LNCAP (cell line): ENCODE measurements around the gene HSF5.

Experiments
- TF ChIP-seq, protein P1 (sequence below): fragments of 450-650 bp; IDR thresholded peaks from 2 replicates; pipeline ENCODE4 v1.5.1; 2017; ENCODE audit warnings: mild to moderate bottlenecking

Gene HSF5

DNA sequence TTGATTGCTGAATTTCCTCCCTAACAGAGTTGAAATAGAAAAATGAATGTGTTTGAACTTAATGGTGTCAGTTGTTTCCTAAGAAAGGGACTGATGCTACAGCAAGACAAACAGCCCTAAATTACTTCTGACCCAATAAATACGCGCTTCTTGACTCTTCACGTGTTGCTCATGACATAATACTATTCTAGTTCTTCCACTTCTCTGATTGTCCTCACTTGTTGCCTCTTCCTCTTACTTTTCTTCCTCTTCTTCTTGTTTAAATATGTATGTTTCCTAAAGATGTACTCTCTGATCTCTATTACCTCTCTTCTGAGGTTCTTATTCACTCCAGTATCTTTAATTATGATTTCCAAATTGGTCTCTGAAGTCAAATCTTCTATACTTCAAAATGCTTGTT is 103.3 kb downstream of the HSF5 start:
- TF ChIP-seq, protein P1, sequence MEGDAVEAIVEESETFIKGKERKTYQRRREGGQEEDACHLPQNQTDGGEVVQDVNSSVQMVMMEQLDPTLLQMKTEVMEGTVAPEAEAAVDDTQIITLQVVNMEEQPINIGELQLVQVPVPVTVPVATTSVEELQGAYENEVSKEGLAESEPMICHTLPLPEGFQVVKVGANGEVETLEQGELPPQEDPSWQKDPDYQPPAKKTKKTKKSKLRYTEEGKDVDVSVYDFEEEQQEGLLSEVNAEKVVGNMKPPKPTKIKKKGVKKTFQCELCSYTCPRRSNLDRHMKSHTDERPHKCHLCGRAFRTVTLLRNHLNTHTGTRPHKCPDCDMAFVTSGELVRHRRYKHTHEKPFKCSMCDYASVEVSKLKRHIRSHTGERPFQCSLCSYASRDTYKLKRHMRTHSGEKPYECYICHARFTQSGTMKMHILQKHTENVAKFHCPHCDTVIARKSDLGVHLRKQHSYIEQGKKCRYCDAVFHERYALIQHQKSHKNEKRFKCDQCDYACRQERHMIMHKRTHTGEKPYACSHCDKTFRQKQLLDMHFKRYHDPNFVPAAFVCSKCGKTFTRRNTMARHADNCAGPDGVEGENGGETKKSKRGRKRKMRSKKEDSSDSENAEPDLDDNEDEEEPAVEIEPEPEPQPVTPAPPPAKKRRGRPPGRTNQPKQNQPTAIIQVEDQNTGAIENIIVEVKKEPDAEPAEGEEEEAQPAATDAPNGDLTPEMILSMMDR = no peak

DNA sequence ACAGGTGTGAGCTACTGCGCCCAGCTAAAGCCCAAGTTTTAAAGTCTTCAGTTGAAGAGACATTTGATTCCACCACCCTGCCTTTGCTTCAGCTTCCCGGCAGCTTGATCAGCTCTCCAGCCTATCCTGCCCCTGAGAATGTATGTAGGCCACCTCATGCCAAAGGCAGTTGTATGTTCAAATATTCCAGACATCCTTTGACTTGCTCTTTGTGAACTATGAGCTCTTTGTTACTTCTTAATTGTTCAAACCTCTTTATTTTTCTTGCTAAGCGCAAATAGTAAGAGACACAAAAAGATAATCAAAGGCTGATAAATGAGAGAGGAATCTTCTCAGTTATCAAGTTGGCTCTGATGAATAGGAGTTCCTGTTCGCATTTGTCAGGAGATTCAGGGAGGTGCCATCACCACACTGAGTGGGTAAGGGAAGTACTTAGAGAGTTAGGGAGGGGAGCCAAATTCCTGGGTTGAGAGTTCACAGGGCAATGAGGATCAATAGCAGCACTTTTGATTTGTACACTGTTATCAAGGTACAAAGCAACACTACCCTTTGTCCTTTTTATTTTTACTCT is 104.2 kb downstream of the HSF5 start:
- TF ChIP-seq, protein P1 = no peak

DNA sequence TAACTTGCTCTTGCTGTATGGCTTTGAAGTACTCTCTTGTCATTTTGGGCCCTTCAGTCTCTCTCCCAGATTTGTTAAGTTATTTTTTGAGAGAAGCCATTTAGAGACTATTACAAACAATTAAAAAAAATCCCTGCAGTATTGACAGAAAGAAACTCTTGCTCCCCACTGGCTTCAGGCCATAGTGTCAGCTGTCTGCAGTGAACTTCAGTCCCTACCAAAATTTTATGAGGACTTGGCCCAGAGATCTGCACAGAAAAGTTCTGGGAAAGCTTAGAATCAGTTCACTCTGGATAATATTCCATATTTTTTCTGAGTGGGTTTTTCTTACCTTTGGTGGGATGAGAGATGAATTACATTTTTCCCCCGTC is 105.4 kb downstream of the HSF5 start:
- TF ChIP-seq, protein P1 = no peak

DNA sequence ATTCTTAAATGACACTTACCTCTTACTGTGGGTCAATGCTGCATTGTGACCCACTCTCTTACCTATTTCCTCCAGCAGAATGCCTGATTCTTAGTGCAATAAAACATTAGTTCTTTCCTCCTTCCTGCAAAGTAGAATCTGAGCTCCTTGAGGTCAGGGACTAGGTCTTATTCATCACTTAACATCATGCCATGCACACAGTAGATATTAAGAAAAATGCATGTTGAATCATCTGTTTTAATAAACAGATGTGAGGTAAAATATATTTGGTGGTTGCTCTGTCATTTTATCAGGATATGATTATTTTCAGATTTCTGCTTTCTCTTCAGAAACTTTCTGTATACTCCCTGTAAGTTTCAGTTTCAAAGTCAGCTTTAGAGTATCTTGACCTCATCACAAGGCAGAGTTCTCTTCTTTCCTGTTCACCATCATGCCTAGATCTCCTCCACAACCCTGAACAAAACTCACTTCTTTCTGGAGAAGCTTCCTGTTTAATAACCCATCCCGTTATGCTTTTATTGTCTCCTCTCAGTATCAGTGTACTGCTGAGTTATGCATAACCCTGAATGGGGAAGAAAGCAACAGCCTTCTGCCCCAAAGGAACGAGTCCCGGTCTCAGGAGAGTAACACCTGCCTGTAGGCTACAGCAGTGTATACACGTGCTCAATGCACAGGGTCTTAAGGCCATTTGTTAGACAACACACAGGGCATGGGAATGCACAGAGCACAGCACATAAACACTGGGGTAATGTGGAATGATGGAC is 105.9 kb downstream of the HSF5 start:
- TF ChIP-seq, protein P1 = no peak

DNA sequence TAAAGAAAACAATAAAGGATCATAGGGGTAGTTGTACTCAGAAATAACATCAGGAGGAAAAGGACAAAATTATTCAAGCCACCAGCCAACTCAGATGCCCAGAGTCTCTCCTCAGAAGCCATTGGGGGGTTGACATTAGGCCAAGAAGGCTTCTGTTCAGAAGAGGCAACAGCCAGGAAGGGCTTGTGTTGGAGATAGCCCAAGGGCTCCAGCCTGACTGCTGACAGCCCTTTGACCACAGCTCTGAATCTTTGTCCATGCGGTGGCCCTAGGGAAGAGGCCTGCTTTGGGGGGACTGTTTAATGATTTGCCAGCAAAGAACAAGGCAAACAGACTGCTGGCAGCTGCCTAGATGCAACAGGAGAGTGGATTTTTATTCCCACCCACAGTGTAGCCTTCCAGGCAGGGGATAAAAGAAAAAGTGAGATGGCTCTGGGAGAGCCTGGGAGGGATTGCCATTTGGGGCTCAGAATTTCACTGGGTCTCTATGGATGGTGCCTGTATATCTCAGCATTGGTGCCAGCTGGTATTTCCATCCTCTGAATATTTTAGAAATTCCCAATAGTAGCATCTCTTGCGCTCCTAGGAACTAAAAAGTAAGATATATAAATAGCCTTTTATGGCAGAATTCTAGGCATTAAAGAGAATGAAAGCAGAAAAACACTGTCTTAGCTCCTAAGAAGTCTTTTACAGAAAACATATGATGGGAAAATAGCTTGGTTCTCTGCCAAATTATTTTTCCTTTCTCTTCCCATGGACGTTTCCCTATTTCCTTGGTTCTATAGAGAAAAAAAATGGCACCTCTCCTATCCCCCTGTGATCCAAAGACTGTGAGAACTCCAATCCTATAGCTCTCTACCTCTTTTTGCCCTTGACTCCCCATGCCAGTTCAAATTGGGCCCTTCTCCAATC is 106.8 kb downstream of the HSF5 start:
- TF ChIP-seq, protein P1 = no peak

DNA sequence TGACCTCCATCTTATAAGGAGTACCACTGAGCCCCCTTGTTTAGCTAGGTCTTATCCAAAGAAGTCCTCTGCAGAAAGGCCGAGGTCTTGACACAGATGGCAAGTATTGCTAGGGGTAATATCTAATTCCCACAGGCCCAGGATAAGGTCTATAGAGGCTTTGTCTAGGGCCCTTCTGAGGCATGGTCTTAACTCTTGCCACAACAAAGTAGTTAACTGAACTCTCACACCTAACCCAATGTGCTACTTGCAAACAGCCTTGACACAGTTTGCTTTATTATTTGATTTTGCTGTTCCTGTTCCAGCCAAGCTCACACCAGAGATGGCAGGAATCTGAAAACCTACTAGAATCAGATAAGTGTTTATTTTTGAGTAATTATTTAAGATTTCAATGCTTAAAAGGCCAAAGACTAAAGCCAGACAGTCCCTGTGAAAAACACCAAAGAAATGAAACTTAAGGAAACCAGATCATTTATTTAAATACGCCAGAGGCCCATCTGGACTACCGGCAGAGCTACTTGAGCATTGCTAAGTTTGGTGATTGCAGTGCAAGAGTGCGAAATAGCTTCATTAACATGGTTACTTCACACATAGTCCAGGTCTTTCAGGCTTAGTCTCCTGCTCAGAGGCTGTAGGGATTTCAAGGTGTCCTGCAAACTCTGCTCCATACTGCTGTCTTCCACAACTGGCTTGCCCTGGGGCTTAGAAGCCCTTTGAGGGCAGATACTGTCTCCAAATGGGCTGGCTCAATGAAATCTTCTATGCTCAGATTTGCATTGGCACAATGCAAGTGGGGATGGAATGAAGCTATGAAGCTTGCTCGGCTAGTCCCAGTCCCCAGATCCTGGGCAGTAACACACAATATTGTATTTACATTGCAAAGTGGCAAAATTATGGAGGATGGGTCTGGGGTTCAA is 107.7 kb downstream of the HSF5 start:
- TF ChIP-seq, protein P1 = no peak

DNA sequence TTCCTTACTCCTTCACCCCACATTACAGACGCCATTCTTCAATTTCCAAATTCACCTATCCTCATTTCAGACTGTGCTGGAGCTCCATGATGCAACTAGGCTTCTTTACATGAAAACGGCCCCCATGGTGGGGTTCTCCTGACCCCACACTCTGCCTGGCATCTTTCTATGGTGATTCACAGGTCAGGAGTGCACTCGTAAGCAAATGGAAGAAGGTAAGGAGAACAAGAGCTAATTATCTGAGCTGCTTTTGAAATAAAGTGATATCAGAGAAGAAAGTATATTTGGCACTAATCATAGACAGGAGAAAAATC is 108.7 kb downstream of the HSF5 start:
- TF ChIP-seq, protein P1 = no peak
